ENCODE measurements around the gene MAPT. TPM values are rescaled to one million over a fixed set of nuclear protein-coding genes. Genes with fewer than 3 reads are reported as not detected.
A peak's percentile ranks its signal among the peaks of the same experiment; 100 is the strongest.

MAPT gene
- total RNA-seq, 4 donors from 2014 or later = 1.7 to 2.3 (median 1.8) TPM

DNA sequence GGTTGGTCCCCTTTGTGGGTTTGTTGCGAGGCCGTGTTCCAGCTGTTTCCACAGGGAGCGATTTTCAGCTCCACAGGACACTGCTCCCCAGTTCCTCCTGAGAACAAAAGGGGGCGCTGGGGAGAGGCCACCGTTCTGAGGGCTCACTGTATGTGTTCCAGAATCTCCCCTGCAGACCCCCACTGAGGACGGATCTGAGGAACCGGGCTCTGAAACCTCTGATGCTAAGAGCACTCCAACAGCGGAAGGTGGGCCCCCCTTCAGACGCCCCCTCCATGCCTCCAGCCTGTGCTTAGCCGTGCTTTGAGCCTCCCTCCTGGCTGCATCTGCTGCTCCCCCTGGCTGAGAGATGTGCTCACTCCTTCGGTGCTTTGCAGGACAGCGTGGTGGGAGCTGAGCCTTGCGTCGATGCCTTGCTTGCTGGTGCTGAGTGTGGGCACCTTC is 77.4 kb downstream of the MAPT start:
- Histone ChIP-seq H3K4me1 (peaks cover 0 to 8% (median 0%) of the 10 kb centered on the region in 4 donors), H3K9me3 (no peaks in the 10 kb centered on the region), H3K4me3 (no peak overlapping the region), H3K27ac (no peak overlapping the region), H3K27me3 (peaks cover 9% of the 10 kb centered on the region), H3K36me3 (no peaks in the 10 kb centered on the region)
- DNase-seq = no peak
- WGBS, 2 donors (ENCODE audit: low coverage in 1 of 2) = 57 to 100% methylated on average over 2 to 14 of the region's 14 CpGs
- in situ Hi-C loops (cut with MboI; ENCODE audit: low pct_ligation_motif_present in 1 of 4, low pct_unique_long_range_greater_than_20kb in 1 of 4, low sequenced_read_pairs in 3 of 4) = no loop called here
- intact Hi-C loops (cut with DNase I; ENCODE audit: low total_unique reads) = no loop called here
- TF ChIP-seq POLR2AphosphoS5 (IDR thresholded peaks at IDR 0.05) (no peak), EP300 (IDR thresholded peaks at IDR 0.05; ENCODE audit: low read depth) (no peak), POLR2A (IDR thresholded peaks at IDR 0.05) (no peak)
- TF ChIP-seq, protein P1, sequence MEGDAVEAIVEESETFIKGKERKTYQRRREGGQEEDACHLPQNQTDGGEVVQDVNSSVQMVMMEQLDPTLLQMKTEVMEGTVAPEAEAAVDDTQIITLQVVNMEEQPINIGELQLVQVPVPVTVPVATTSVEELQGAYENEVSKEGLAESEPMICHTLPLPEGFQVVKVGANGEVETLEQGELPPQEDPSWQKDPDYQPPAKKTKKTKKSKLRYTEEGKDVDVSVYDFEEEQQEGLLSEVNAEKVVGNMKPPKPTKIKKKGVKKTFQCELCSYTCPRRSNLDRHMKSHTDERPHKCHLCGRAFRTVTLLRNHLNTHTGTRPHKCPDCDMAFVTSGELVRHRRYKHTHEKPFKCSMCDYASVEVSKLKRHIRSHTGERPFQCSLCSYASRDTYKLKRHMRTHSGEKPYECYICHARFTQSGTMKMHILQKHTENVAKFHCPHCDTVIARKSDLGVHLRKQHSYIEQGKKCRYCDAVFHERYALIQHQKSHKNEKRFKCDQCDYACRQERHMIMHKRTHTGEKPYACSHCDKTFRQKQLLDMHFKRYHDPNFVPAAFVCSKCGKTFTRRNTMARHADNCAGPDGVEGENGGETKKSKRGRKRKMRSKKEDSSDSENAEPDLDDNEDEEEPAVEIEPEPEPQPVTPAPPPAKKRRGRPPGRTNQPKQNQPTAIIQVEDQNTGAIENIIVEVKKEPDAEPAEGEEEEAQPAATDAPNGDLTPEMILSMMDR (IDR thresholded peaks at IDR 0.05) = no peak

DNA sequence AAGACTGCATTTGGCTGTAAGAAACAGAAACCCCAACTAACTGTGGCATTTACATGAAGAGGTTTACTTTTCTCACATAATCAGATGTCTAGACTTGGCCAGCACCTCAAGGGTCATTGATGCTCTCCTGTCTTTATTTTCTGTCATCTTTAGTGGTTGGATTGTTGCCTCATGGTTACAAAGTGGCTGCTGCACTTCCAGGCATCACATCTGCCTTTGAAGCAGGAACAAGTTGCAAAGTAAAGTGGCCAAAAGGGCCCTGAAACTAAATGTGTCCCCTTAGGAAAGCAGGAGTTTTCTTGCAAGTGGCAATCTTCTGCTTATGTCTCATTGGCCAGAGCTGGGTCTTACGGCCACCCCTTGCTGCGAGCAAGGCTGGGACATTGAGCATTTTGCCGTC is 78.2 kb downstream of the MAPT start:
- in situ Hi-C loops (cut with MboI; ENCODE audit: low pct_ligation_motif_present in 1 of 4, low pct_unique_long_range_greater_than_20kb in 1 of 4, low sequenced_read_pairs in 3 of 4) = no loop called here
- 92% methylated on average over 3 of the region's 3 CpGs; no CpG with 5 or more reads in 1 of the 2 donors for WGBS, 2 donors (ENCODE audit: low coverage in 1 of 2)
- peaks cover 0 to 8% (median 0%) of the 10 kb centered on the region in 4 donors for H3K4me1 ChIP-seq
- TF ChIP-seq POLR2AphosphoS5 (IDR thresholded peaks at IDR 0.05) = no peak
- no peak for TF ChIP-seq EP300 (IDR thresholded peaks at IDR 0.05; ENCODE audit: low read depth)
- TF ChIP-seq, protein P1 (IDR thresholded peaks at IDR 0.05) = no peak
- no peak for TF ChIP-seq POLR2A (IDR thresholded peaks at IDR 0.05)
- H3K4me3 ChIP-seq = no peak overlapping the region
- no peaks in the 10 kb centered on the region for H3K9me3 ChIP-seq
- H3K36me3 ChIP-seq = no peaks in the 10 kb centered on the region
- DNase-seq = no peak
- intact Hi-C loops (cut with DNase I; ENCODE audit: low total_unique reads) = no loop called here
- peaks cover 1% of the 10 kb centered on the region for H3K27me3 ChIP-seq
- no peak overlapping the region for H3K27ac ChIP-seq

DNA sequence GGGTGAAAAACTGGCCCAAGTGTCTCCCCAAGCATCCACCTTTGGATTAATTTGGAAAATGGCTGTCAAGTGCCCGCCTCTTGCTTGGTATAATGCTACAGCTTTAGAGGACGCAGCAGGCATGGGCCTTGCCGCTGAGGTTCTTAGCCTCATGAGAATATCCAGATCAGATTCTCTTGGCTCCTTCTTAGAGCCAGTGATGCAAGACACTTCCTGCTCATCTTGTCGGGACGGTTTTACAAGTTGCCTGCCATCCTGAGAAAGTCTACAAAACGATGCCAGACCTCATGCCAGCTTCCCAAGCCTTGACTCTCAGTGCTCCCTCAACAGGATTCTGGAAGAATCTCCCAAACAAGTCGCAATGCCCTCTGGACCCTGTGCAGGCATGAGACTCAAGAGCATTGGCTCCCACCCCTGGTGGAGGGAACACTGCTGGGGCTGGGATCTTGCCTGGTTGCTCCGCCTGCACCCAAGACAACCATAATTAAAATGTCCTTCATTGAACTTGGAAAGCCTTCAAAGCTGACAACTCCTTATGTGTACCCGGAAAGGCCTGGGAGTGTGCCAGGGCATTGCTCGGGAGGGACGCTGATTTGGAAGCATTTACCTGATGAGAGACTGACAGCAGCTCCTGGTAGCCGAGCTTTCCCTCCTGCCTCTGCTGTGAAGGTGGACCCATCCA is 78.9 kb downstream of the MAPT start:
- WGBS, 2 donors (ENCODE audit: low coverage in 1 of 2) = 55 to 69% methylated on average over 3 to 12 of the region's 12 CpGs
- peak in 1 of 3 donors; percentile 78 for TF ChIP-seq POLR2AphosphoS5 (IDR thresholded peaks at IDR 0.05)
- no peak for TF ChIP-seq EP300 (IDR thresholded peaks at IDR 0.05; ENCODE audit: low read depth)
- TF ChIP-seq POLR2A (IDR thresholded peaks at IDR 0.05) = no peak
- TF ChIP-seq, protein P1 (IDR thresholded peaks at IDR 0.05) = no peak
- in situ Hi-C loops (cut with MboI; ENCODE audit: low pct_ligation_motif_present in 1 of 4, low pct_unique_long_range_greater_than_20kb in 1 of 4, low sequenced_read_pairs in 3 of 4) = no loop called here
- H3K9me3 ChIP-seq = no peaks in the 10 kb centered on the region
- H3K4me3 ChIP-seq = no peak overlapping the region
- H3K27ac ChIP-seq = peak overlapping the region in 1 of 4 donors; percentile 39
- H3K27me3 ChIP-seq = no peaks in the 10 kb centered on the region
- DNase-seq = peak; percentile 53
- H3K4me1 ChIP-seq = peaks cover 0 to 8% (median 0%) of the 10 kb centered on the region in 4 donors
- H3K36me3 ChIP-seq = no peaks in the 10 kb centered on the region
- intact Hi-C loops (cut with DNase I; ENCODE audit: low total_unique reads) = no loop called here

DNA sequence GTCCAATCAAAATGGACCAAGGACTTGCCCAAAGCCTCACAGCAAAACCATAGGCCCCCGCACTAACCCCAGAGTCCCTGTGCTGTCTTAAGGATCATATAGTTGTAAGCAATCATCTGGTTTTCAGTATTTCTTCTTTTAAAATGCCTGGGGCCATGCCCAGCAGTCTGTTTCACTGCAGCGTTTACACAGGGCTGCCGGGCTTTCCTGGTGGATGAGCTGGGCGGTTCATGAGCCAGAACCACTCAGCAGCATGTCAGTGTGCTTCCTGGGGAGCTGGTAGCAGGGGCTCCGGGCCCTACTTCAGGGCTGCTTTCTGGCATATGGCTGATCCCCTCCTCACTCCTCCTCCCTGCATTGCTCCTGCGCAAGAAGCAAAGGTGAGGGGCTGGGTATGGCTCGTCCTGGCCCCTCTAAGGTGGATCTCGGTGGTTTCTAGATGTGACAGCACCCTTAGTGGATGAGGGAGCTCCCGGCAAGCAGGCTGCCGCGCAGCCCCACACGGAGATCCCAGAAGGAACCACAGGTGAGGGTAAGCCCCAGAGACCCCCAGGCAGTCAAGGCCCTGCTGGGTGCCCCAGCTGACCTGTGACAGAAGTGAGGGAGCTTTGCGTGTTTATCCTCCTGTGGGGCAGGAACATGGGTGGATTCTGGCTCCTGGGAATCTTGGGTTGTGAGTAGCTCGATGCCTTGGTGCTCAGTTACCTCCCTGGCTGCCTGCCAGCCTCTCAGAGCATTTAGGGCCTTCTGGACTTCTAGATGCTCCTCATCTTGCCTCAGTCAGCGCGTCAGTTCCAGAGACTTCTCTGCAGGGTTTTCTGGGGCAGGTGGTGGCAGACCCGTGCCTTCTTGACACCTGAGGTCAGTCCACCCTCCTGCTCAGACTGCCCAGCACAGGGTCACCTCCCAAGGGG is 79.8 kb downstream of the MAPT start:
- Histone ChIP-seq H3K27ac (peak overlapping the region in 1 of 4 donors; percentile 39), H3K4me3 (no peak overlapping the region), H3K36me3 (no peaks in the 10 kb centered on the region), H3K9me3 (no peaks in the 10 kb centered on the region), H3K4me1 (peaks cover 0 to 8% (median 0%) of the 10 kb centered on the region in 4 donors), H3K27me3 (no peaks in the 10 kb centered on the region)
- in situ Hi-C loops (cut with MboI; ENCODE audit: low pct_ligation_motif_present in 1 of 4, low pct_unique_long_range_greater_than_20kb in 1 of 4, low sequenced_read_pairs in 3 of 4) = no loop called here
- no peak for DNase-seq
- TF ChIP-seq POLR2A (IDR thresholded peaks at IDR 0.05) (no peak), EP300 (IDR thresholded peaks at IDR 0.05; ENCODE audit: low read depth) (no peak), POLR2AphosphoS5 (IDR thresholded peaks at IDR 0.05) (no peak)
- TF ChIP-seq, protein P1 (IDR thresholded peaks at IDR 0.05) = no peak
- WGBS, 2 donors (ENCODE audit: low coverage in 1 of 2) = 75% methylated on average over 17 of the region's 17 CpGs; no CpG with 5 or more reads in 1 of the 2 donors
- intact Hi-C loops (cut with DNase I; ENCODE audit: low total_unique reads) = no loop called here
